Upper lobe of left lung (tissue), 6 donors: ENCODE results near the gene CIAO2A. TPM values are rescaled to one million over a fixed set of nuclear protein-coding genes. Genes with fewer than 3 reads are reported as not detected.
"Not testable (repeated sequence)": the region's sequence is repeated elsewhere in the genome, so short reads cannot be mapped to it uniquely, and the experiment has no call there.

Experiments used
- ATAC-seq, 2 donors: fragments of 200-7000 bp; cut with Tn5 transposase; one replicate each; pipeline ENCODE4 v1.9.1; 2022; ENCODE audit warnings: mild to moderate bottlenecking in 2 of 2, moderate library complexity in 2 of 2; ENCODE audit not compliant: low FRiP score in 2 of 2
- DNase-seq, 2 donors: peaks; one replicate each; pipeline ENCODE4 v3.0.0-alpha.2; 2019 to 2020
- H3K27ac ChIP-seq, 4 donors: fragments of 200-600 bp; sonication (generic); one replicate each; pipeline ENCODE4 v1.5.1; 2016 to 2019
- H3K27me3 ChIP-seq, 4 donors: fragments of 200-600 bp; sonication (generic); one replicate each; pipeline ENCODE4 v1.5.1; 2017 to 2019
- H3K36me3 ChIP-seq, 4 donors: fragments of 200-600 bp; sonication (generic); one replicate each; pipeline ENCODE4 v1.5.1; 2016 to 2019
- H3K4me1 ChIP-seq, 4 donors: fragments of 200-600 bp; sonication (generic); one replicate each; pipeline ENCODE4 v1.5.1; 2018 to 2019
- H3K4me3 ChIP-seq, 4 donors: fragments of 200-600 bp; sonication (generic); one replicate each; pipeline ENCODE4 v1.5.1; 2017 to 2019; ENCODE audit warnings: mild to moderate bottlenecking in 2 of 4, moderate library complexity in 1 of 4
- H3K9me3 ChIP-seq, 4 donors: fragments of 200-600 bp; sonication (generic); one replicate each; pipeline ENCODE4 v1.5.1; 2018 to 2019
- CTCF ChIP-seq, 6 experiments: fragments of 450-650 bp in 4 of 6; fragments of 200-600 bp in 2 of 6; sonication (generic) in 2 of 6; IDR thresholded peaks; one replicate each; pipeline ENCODE4 v1.5.1; 2016 to 2019; ENCODE audit warnings: antibody characterized with exemption in 6 of 6
- EP300 ChIP-seq, 4 donors: sonication (generic); formaldehyde crosslinking; IDR thresholded peaks; one replicate each; pipeline ENCODE4 v1.5.1; 2017; ENCODE audit warnings: antibody characterized with exemption in 4 of 4, control low read depth in 2 of 4
- POLR2A ChIP-seq, 4 donors: fragments of 450-650 bp; IDR thresholded peaks; one replicate each; pipeline ENCODE4 v1.5.1; 2016 to 2017; ENCODE audit warnings: antibody characterized with exemption in 4 of 4, mild to moderate bottlenecking in 2 of 4
- POLR2AphosphoS5 ChIP-seq, 2 donors: sonication (generic); formaldehyde crosslinking; IDR thresholded peaks; one replicate each; pipeline ENCODE4 v1.5.1; 2017; ENCODE audit warnings: antibody characterized with exemption in 2 of 2
- WGBS, 2 donors: methylation state at CpG; one replicate each; pipeline ENCODE4 v1.1.5; 2017 to 2018; 5-methylcytosine and 5-hydroxymethylcytosine counted together
- total RNA-seq, 6 donors: library from RNA; depleted of rRNA in 4 of 6; stranded (reverse); fragments of >200 nt in 4 of 6; gene quantifications; one replicate each; pipeline versions ENCODE4 v1.1.0 to v1.2.1, GENCODE V29; 2016 to 2021
- donor health status: DM: no; HTN: no; CAD: no; lungs with moderate emphysema.
- donor health status: DM: no; HTN: yes; CAD: no; lungs with severe emphysema.

The CIAO2A gene
- total RNA-seq, 6 donors from 2014 or later = 38.8 to 70.3 (median 49.2) TPM

- ATAC-seq = no peak
- WGBS, 2 donors = 62 to 63% methylated on average over 3 of the region's 3 CpGs
- no peaks in the 10 kb centered on the region for H3K9me3 ChIP-seq
- peaks cover 0 to 14% (median 2%) of the 10 kb centered on the region in 4 donors for H3K4me1 ChIP-seq
- H3K36me3 ChIP-seq = peaks cover 19 to 100% (median 73%) of the 10 kb centered on the region in 4 donors
- TF ChIP-seq EP300 (IDR thresholded peaks at IDR 0.05) (no peak), CTCF (IDR thresholded peaks at IDR 0.05) (no peak), POLR2A (IDR thresholded peaks at IDR 0.05) (no peak), POLR2AphosphoS5 (IDR thresholded peaks at IDR 0.05) (no peak)
- DNase-seq = no peak
- no peak overlapping the region for H3K27ac ChIP-seq
- H3K27me3 ChIP-seq = no peaks in the 10 kb centered on the region
- no peak overlapping the region for H3K4me3 ChIP-seq
Observed at GRCh38 chr15:64125978-64126377, 32.3 kb upstream of the CIAO2A start.

- DNase-seq = no peak
- Histone ChIP-seq H3K9me3 (no peaks in the 10 kb centered on the region), H3K27me3 (no peaks in the 10 kb centered on the region), H3K4me3 (no peak overlapping the region), H3K36me3 (peaks cover 6 to 100% (median 64%) of the 10 kb centered on the region in 4 donors), H3K27ac (no peak overlapping the region), H3K4me1 (peaks cover 0 to 12% (median 3%) of the 10 kb centered on the region in 4 donors)
- WGBS, 2 donors = 93 to 98% methylated on average over 3 of the region's 3 CpGs
- no peak for ATAC-seq
- TF ChIP-seq EP300 (IDR thresholded peaks at IDR 0.05) (no peak), POLR2A (IDR thresholded peaks at IDR 0.05) (no peak), CTCF (IDR thresholded peaks at IDR 0.05) (no peak), POLR2AphosphoS5 (IDR thresholded peaks at IDR 0.05) (no peak)
Observed at GRCh38 chr15:64122936-64123351, 29.3 kb upstream of the CIAO2A start.

GRCh38 chr15:64122444-64122843 is 28.8 kb upstream of the CIAO2A start:
- Histone ChIP-seq H3K9me3 (no peaks in the 10 kb centered on the region), H3K27me3 (no peaks in the 10 kb centered on the region), H3K27ac (no peak overlapping the region), H3K36me3 (peaks cover 6 to 100% (median 61%) of the 10 kb centered on the region in 4 donors), H3K4me3 (no peak overlapping the region), H3K4me1 (peaks cover 0 to 12% (median 3%) of the 10 kb centered on the region in 4 donors)
- 92 to 100% methylated on average over 1 of the region's 1 CpG for WGBS, 2 donors
- DNase-seq (no peak), ATAC-seq (no peak)
- TF ChIP-seq EP300 (IDR thresholded peaks at IDR 0.05) (no peak), CTCF (IDR thresholded peaks at IDR 0.05) (no peak), POLR2AphosphoS5 (IDR thresholded peaks at IDR 0.05) (no peak), POLR2A (IDR thresholded peaks at IDR 0.05) (no peak)

- peaks cover 0 to 12% (median 6%) of the 10 kb centered on the region in 4 donors for H3K4me1 ChIP-seq
- H3K4me3 ChIP-seq = no peak overlapping the region
- no peaks in the 10 kb centered on the region for H3K9me3 ChIP-seq
- TF ChIP-seq POLR2AphosphoS5 (IDR thresholded peaks at IDR 0.05) (no peak), CTCF (IDR thresholded peaks at IDR 0.05) (no peak)
- ATAC-seq (no peak), DNase-seq (no peak)
- no peak overlapping the region for H3K27ac ChIP-seq
- WGBS, 2 donors = 90 to 92% methylated on average over 4 of the region's 4 CpGs
- H3K36me3 ChIP-seq = peaks cover 5 to 100% (median 57%) of the 10 kb centered on the region in 4 donors
- no peaks in the 10 kb centered on the region for H3K27me3 ChIP-seq
Observed at GRCh38 chr15:64121614-64122013, 28.0 kb upstream of the CIAO2A start.

GRCh38 chr15:64120322-64120721 is 26.7 kb upstream of the CIAO2A start:
- H3K27ac ChIP-seq, H3K27me3 ChIP-seq, H3K4me3 ChIP-seq, DNase-seq, H3K9me3 ChIP-seq, ATAC-seq: not testable (repeated sequence)
- WGBS, 2 donors = 97 to 100% methylated on average over 2 of the region's 2 CpGs
- Histone ChIP-seq H3K36me3 (peaks cover 3 to 100% (median 55%) of the 10 kb centered on the region in 4 donors), H3K4me1 (peaks cover 0 to 18% (median 7%) of the 10 kb centered on the region in 4 donors)
